HG03571 (cell line): ENCODE data around the gene NBEAL1.
"Not testable (repeated sequence)": the region's sequence is repeated elsewhere in the genome, so short reads cannot be mapped to it uniquely, and the experiment has no call there.

ENCODE experiments used
- ATAC-seq: cut with Tn5 transposase; IDR thresholded peaks from one replicate; pipeline ENCODE4 v1.9.1; 2021; ENCODE audit not compliant: unreplicated experiment

Gene NBEAL1

DNA sequence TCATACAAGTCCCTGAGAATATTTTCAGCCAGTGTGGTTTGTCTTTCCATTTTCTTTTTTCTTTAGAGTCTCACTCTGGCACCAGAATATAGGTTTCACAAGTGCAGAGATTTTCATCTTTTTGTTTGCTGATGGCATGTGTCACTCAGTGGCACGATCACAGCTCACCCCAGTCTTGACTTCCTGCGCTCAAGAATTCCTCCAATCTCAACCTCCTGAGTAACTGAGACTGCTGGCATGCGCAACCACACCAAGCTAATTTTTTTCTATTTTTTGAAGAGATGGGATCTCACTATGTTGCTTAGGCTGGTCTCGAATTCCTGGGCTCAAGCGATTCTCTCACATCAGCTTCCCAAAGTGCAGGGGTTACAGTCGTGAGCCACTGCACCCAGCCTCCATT is 23.9 kb downstream of the NBEAL1 start:
- ATAC-seq = no peak

DNA sequence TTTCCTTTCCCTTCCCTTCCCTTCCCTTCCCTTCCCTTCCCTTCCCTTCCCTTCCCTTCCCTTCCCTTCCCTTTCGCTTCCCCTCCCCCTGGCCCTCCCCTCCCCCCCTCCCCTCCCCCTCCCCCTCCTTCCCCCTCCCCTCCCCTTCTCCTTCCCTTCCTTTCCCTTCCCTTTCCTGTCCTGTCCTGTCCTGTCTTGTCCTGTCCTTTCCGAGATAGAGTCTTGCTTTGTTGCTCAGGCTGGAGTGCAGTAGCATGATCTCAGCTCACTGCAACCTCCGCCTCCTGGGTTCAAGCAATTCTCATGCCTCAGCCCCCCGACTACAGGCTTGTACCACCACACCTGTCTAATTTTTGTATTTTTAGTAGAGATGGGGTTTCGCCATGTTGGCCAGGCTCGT is 24.5 kb downstream of the NBEAL1 start:
- not testable (repeated sequence) for ATAC-seq

DNA sequence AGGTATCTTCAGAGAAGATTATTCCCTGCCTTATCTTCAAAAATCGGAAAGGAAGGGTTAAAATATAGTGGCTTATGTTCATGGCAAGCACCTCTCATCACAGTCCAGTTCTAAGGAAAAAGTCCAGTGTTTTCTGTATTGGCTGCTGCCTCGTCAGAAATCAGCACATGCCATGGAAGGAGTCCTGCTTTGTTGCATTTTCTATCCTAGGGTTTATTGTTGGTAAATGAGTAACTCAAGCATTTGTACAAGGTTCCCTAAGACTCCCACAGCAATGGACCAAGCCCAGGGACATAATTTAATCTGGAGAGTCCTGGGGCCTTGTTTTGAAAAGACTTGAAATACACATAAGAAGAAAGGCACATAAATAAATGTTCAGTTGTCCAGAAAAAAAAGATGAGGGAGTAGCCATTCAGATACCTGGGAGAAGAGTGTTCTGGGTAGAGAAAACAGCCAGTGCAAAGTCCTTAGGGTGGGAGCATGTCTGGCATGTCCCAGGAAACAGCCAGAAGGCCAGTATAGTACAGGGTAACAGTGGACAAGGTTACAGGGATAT is 26.4 kb downstream of the NBEAL1 start:
- ATAC-seq = no peak

DNA sequence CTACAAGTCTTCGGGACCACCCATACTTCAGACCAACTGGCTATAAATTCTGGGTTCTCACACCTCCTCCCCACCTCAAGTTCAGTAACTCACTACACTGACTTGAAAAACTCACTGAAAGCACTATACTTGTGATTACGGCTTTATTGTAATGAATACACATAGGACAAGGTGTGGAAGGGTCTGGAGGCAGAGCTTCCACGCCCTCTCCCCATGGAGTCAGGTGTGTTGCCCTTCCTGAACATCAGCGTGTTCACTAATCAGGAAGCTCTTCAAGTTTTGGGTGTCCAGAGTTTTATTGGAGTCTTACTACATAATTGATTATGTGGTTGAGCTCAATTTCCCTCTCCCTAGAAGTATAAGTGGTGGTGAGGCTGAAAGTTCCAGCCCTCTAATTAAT is 27.5 kb downstream of the NBEAL1 start:
- ATAC-seq = no peak

DNA sequence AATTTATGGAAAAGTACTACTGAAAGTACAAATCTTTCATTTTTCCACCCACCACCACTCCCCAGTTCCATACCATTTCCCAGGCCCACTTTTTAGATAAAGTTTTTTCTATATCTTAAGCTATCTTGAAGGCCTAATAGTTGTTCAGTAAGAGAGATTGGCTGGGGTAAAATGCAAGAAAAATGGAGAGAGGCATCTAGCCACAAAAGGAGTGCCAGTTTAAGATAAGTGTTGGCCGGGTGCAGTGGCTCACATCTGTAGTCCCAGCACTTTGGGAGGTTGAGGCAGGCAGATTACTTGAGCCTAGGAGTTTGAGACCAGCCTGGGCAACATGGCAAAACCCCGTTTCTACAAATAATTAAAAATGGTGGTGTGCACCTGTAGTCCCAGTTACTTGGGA is 28.6 kb downstream of the NBEAL1 start:
- ATAC-seq = no peak

DNA sequence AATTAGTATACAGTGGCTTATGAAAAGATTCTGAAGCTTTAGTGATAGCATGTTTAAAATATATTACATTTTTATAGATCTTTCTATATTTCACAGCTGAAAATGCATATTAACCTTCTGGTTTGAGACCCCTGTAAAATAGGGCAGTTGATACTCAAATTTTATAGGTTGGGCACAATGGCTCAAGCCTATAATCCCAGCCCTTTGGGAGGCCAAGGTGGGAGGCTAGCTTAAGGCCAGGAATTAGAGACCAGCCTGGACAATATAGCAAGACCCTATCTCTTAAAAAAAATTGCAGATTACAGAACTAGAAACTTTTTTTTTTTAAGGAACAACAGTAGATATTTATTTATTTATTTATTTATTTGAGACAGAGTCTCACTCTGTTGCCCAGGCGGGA is 31.2 kb downstream of the NBEAL1 start:
- ATAC-seq = no peak

DNA sequence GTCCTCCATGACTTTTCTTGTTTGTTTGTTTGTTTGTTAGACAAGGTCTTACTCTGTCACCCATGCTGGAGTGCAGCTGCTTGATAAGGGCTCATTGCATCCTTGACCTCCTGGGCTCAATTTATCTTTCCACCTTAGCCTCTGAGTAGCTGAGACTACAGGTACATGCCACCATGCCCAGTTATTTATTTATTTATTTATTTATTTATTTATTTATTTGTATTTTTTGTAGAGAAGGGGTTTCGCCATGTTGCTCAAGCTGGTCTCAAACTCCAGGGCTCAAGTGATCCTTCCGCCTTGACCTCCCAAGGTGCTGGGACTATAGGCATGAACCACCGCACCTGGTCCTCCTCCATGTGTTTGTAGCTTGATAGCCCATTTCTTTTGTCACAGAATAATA is 37.9 kb downstream of the NBEAL1 start:
- no peak for ATAC-seq

DNA sequence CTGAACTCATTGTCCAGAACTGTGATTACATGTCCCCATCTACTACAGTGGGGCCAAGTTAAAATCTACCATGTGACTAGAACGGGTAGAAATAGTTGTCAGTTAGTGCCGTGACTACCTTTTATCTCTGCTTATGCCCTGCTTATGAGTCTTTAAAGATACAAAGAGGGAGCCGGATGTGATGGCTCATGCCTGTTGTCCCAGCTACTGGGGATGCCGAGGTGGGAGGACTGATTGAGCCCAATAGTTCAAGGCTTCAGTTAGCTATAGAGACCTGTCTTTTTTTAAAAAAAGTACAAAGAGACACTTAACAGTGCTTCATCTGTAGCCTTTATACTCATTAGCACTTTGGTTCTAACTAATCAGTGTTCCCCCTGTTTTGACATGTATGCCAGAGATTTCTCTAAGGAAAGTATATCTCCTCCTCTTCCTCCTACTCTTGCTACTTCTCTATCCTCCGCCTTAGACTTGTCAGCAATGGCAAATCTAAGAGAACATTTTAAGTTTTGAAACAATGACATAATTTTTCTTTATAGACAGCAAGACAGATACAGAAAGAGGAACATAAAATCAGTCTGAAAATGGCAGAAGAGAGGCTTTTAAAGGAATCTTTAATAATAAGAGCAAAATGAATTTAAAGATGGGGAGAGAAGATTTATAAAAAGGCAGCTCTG is 45.0 kb downstream of the NBEAL1 start:
- no peak for ATAC-seq

DNA sequence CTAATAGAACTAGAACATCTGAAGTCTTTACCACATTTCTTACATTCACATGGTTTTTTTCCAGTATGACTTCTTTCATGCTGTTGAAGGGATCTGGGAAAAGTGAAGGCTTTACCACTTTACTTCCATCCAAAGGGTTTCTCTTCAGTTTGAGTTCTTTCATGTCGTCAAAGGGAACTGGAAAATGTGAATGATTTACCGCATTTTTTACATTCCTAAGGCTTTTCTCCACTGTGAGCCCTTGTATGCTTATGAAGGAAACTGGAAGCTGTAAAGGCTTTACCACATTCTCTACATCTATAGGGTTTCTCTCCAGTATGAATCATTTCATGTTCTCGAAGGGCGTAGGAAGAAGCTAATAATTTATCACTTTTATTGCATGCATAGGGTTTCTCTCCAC is 46.7 kb downstream of the NBEAL1 start:
- no peak for ATAC-seq

DNA sequence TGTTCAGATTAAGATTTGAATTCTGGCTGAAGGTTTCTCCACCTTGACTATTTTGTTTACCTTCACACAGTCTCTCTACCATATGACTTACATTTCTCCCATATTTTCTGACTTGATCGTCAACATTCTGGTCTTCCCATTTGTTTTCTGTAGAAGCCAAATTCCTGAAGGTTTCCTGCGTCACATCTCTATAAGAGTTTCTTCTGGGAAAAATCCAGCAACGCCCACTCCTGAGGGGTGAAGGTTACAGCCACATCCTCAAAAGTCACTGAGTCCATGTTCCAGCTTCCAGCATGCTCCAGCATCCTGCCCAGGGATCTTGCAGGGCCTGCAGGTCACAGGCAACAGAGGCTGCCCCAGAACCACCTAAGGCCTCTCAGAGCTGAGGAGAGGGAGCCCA is 47.5 kb downstream of the NBEAL1 start:
- ATAC-seq = no peak

DNA sequence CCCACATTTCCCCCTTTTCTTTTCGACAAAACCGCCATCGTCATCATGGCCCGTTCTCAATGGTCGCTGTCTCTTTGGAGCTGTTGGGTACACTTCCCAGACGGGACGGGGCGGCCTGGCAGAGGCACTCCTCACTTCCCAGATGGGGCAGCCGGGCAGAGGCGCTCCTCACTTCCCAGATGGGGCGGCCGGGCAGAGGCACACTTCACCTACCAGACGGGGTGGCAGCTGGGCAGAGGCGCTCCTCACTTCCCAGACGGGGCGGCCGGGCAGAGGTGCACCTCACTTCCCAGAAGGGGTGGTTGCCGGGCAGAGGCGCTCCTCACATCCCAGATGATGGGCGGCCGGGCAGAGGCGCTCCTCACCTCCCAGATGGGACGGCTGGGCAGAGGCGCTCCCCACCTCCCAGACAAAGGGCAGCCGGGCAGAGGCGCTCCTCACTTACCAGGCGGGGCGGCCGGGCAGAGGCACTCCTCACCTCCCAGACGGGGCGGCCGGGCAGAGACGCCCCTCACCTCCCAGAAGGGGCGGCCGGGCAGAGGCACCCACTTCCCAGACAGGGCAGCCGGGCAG is 51.9 kb downstream of the NBEAL1 start:
- not testable (repeated sequence) for ATAC-seq

DNA sequence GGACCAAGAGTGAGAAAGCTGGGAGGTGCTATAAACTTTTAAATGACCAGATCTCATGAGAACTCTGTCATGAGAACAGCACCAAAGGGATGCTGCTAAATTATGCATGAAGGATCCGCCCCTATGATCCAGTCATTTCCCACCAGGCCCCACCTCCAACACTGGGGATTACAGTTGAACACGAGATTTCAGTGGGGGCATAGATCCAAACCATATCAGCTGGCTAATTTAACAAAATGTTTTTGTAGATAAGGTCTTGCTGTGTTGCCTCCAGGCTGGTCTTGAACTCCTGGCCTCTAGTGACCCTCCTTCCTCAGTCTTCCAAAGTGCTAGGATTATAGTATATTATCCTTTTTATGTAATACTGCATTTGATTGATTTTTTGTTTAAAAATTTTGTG is 56.0 kb downstream of the NBEAL1 start:
- no peak for ATAC-seq

DNA sequence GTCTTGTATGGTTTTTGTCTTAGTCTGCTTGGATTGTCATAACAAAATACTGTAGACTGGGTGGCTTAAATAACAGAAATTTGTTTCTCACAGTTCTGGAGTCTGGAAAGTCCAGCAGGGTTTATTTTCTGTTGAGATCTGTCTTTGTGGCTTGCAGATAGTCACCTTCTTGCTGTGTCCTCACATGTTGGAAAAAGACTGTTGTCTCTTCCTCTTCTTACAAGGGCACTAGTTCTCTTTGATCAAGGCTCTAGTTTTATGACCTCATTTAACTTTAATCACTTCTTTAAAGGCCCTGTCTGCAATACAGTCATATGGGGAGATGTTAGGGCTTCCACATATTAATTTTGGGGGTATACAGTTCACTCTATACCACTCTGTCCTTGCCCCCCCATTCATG is 56.5 kb downstream of the NBEAL1 start:
- no peak for ATAC-seq

DNA sequence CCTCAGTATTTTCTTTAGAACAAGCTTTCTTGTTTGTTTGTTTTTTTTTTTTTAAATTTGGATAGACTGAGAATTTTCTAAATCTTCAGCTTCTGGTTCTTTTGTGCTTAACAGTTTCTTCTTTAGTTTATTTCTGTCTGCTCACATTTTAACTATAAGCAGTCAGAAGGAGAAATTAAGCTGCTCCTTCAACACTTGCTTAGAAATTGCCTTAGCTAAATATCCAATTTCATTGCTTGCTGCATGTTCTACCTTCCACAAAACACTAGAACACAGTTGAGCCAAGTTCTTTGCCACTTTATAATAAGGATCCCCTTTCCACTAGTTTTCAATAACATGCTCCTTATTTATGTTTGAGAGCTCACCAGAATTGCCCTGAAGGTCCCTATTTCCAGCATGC is 57.7 kb downstream of the NBEAL1 start:
- ATAC-seq = no peak

DNA sequence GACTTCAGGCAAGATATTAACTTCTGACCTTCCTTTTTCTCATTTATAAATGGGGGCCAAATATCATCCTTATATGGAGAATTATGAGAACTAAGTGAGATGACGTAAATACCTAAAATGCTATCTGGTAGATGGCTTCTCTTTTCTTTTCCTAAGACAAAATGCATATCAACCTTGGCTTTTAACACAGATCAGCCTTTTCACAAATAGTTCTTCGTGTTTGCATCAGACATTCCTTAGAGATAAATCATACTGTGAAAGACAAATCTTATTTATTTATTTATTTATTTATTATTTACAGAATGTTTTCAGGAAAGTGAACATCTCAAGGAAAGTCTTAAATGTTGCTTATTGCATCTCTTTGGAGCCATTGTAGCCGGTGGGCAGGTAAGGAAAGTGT is 62.8 kb downstream of the NBEAL1 start:
- ATAC-seq = no peak

DNA sequence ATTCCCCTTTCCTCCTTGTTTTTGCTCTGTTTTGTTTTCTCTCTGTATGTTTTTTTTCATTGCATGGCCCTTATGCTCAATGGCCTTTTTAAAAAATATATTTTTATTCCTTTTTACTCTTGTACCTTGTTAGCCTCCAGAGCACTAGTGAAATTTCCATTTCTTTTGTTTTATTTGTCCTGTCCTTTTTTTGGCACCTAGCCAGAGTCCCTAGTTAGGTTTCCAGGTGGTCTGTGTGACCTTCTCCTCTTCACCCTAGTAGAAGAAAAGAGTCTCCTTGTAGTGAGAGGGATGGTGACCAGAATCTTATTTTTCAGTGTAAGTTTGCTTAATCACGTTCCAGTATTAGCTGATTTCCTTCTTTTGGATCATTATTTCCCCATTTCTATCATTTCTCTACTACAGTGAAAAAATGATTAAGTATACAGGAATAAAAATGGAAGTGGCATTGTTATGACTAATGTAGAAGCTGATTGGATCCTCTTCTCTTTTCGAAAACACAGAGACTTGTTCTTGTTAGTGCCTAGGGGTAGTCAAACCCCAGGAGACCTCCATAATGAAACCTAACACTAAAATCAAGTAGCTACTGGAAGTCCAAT is 65.9 kb downstream of the NBEAL1 start:
- no peak for ATAC-seq

DNA sequence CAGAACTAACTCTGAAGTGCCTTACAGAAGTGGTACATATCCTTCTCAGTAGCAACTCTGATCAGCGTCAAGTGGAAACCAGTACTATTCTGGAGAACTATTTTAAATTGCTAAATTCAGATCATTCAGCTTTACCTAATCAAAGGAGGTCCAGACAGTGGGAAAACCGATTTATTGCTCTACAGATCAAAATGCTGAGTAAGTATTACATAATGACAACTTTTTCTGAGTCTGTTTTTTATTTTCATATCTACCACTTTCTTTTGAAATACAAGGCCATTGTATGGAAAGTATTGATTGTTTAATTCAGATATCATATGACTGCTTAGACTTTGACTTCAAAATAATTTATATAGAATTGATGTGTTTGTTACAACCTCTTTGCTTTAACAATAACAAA is 68.7 kb downstream of the NBEAL1 start:
- no peak for ATAC-seq

DNA sequence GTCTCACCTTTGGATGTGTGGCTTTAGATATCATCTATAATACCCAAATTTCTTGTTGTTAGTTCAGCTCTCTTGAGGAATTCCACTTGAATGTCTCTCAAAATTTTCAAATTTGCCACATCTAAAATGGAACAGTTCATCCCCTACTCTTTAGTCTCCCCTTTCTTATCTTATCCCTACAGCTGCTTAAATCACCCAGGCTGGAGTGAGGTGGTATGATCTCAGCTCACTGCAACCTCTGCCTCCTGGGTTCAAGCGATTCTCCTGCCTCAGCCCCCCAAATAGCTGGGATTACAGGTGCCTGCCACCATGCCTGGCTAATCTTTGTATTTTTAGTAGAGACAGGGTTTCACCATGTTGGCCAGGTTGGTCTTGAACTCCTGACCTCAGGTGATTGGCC is 71.7 kb downstream of the NBEAL1 start:
- ATAC-seq = not testable (repeated sequence)

DNA sequence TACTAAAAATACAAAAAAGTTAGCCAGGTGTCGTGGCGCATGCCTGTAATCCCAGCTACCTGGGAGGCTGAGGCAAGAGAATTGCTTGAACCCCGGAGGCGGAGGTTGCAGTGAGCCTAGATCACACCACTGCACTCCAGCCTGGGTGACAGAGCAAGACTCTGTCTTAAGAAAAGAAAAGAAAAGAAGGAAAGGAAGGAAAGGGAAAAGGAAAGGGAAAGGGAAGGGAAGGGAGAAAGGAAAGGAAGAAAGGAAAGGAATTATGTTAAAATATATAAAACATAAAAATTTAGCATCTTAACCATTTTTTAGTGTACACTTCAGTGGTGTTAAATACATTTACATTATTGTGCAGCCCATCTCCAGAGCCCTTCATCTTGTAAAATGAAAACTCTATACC is 76.0 kb downstream of the NBEAL1 start:
- not testable (repeated sequence) for ATAC-seq

DNA sequence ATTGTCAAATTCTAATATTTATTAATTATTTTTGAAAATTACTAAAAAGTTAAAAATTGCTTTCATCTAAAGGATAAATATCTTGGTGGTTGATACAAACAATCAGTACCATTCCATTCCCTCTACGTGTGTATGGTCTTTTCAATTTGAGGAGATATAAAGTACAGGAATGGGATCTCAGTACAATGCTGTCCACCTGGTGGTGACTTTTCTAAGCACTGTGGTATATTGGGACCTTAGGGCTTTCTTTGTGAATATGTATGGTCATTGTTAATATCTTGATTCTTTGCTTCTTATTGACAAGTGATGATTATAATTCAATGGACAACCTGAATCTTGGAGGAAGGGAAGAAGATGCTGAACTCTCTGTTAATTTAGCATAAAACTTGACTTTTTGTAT is 83.1 kb downstream of the NBEAL1 start:
- no peak for ATAC-seq

DNA sequence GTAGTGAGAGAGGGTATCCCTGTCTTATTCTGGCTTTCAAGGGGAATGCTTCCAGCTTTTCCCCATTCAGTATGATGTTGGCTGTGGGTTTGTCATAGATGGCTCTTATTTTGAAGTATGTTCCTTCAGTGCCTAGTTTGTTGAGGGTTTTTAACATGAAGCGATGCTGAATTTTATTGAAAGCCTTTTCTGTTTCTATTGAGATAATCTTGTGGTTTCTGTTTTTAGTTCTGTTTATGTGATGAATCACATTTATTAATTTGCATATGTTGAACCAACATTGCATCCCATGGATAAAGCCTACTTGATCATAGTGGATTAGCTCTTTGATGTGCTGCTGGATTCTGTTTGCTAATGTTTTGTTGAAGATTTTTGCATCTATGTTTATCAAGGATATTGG is 87.7 kb downstream of the NBEAL1 start:
- ATAC-seq = not testable (repeated sequence)

DNA sequence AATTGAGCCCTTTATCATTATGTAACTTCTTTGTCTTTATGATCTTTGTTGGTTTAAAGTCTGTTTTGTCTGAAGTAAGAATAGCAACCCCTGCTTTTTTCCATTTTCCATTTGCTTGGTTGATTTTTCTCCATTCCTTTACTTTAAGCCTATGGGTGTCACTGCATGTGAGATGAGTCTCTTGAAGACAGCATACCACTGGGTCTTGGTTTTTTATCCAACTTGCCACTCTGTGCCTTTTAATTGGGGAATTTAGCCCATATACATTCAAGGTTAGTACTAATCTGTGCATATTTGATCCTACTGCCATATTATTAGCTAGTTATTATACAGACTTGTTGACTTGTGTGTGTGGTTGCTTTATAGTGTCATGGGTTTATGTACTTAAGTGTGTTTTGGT is 89.6 kb downstream of the NBEAL1 start:
- ATAC-seq = no peak
